Neural progenitor cell (in vitro differentiated cells): ENCODE results near the gene RER1.

Source experiments
- EZH2 ChIP-seq: fragments of 200-600 bp; sonication (generic); IDR thresholded peaks from 2 replicates; pipeline ENCODE4 v1.6.1; 2017; ENCODE audit warnings: antibody characterized with exemption, mild to moderate bottlenecking, moderate library complexity
- EZH2phosphoT487 ChIP-seq: fragments of 200-600 bp; sonication (generic); IDR thresholded peaks from 2 replicates; pipeline ENCODE4 v1.6.1; 2017; ENCODE audit warnings: antibody characterized with exemption
- TF ChIP-seq, protein P1 (sequence below): fragments of 200-600 bp; sonication (generic); IDR thresholded peaks from 2 replicates; pipeline ENCODE4 v1.5.1; 2017; ENCODE audit warnings: antibody characterized with exemption, mild to moderate bottlenecking

DNA sequence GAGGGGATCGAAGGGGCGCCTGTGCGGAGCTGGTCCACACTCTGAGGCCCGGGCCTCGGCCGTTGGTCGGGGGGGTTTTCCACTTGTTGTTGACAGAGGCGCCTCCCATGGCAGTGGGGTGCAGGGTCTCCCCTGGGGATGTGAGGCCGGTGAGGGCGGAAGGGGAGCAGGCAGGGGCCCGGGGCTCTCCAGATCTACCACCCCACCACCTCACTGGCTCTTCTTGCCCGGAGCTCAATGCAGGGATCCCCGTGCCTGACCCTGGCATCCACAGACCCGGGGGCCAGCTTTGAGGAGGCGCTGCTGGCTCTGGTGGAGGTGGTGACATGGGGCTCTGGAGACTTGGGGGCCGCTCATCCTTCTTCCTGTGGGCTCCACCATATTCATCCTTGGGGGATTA, 27.8 kb downstream of the RER1 start:
- TF ChIP-seq, protein P1, sequence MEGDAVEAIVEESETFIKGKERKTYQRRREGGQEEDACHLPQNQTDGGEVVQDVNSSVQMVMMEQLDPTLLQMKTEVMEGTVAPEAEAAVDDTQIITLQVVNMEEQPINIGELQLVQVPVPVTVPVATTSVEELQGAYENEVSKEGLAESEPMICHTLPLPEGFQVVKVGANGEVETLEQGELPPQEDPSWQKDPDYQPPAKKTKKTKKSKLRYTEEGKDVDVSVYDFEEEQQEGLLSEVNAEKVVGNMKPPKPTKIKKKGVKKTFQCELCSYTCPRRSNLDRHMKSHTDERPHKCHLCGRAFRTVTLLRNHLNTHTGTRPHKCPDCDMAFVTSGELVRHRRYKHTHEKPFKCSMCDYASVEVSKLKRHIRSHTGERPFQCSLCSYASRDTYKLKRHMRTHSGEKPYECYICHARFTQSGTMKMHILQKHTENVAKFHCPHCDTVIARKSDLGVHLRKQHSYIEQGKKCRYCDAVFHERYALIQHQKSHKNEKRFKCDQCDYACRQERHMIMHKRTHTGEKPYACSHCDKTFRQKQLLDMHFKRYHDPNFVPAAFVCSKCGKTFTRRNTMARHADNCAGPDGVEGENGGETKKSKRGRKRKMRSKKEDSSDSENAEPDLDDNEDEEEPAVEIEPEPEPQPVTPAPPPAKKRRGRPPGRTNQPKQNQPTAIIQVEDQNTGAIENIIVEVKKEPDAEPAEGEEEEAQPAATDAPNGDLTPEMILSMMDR, result no peak
- TF ChIP-seq EZH2, result no peak
- TF ChIP-seq EZH2phosphoT487, result no peak
